Fibroblast of skin of left biceps (primary cell): ENCODE measurements around the gene GPC2.
"Not testable (repeated sequence)": the region's sequence is repeated elsewhere in the genome, so short reads cannot be mapped to it uniquely, and the experiment has no call there.

ENCODE experiments used
- DNase-seq, 2 experiments: peaks; one replicate each; pipeline ENCODE4 v3.0.0-alpha.2; 2013; ENCODE audit warnings: low read depth in 2 of 2

GPC2 gene

GRCh38 chr7:100177045-100178001 lies at the start of gene GPC2, which contains the start of gene STAG3:
TSS of gene GPC2 (minus strand) at chr7:100177381. CDS start at chr7:100177199, 182 bp downstream.
TSS of gene STAG3 (plus strand) at chr7:100177918. CDS start at chr7:100180557, 2,639 bp downstream.
- peak; percentile 94 to 95 for DNase-seq

GRCh38 chr7:100224891-100225290 lies 47.7 kb upstream of the GPC2 start:
- DNase-seq = not testable (repeated sequence)

GRCh38 chr7:100223376-100223927 lies 46.3 kb upstream of the GPC2 start:
- DNase-seq = not testable (repeated sequence)

- no peak for DNase-seq
Measured at GRCh38 chr7:100222445-100223132, 45.4 kb upstream of the GPC2 start.

GRCh38 chr7:100221767-100222444 lies 44.7 kb upstream of the GPC2 start:
- no peak for DNase-seq

GRCh38 chr7:100221231-100221718 lies 44.1 kb upstream of the GPC2 start:
- DNase-seq = no peak

- DNase-seq = no peak
Measured at GRCh38 chr7:100220586-100221230, 43.5 kb upstream of the GPC2 start.

- DNase-seq = not testable (repeated sequence)
Measured at GRCh38 chr7:100219801-100220585, 42.8 kb upstream of the GPC2 start, which contains the start of gene PVRIG. TSS of gene PVRIG (plus strand) at chr7:100219949. CDS start at chr7:100219971, 22 bp downstream.

- DNase-seq = no peak
Measured at GRCh38 chr7:100219271-100219737, 42.1 kb upstream of the GPC2 start.

GRCh38 chr7:100217934-100218333 lies 40.8 kb upstream of the GPC2 start:
- DNase-seq = not testable (repeated sequence)

GRCh38 chr7:100215895-100216294 lies 38.7 kb upstream of the GPC2 start:
- DNase-seq = no peak

- not testable (repeated sequence) for DNase-seq
Measured at GRCh38 chr7:100214356-100214755, 37.2 kb upstream of the GPC2 start.

- no peak for DNase-seq
Measured at GRCh38 chr7:100213672-100214071, 36.5 kb upstream of the GPC2 start.

GRCh38 chr7:100212631-100213286 lies 35.6 kb upstream of the GPC2 start:
- no peak for DNase-seq

GRCh38 chr7:100211342-100211780 lies 34.2 kb upstream of the GPC2 start:
- DNase-seq = no peak

- no peak for DNase-seq
Measured at GRCh38 chr7:100210805-100211204, 33.6 kb upstream of the GPC2 start.

GRCh38 chr7:100209493-100209892 lies 32.3 kb upstream of the GPC2 start:
- no peak for DNase-seq

- no peak for DNase-seq
Measured at GRCh38 chr7:100208911-100209408, 31.8 kb upstream of the GPC2 start.

GRCh38 chr7:100204454-100204853 lies 27.3 kb upstream of the GPC2 start:
- DNase-seq = no peak
